Peyer's patch (tissue), 4 donors: ENCODE data around the gene DSTYK. TPM values are rescaled to one million over a fixed set of nuclear protein-coding genes. Genes with fewer than 3 reads are reported as not detected.

Experiments
- DNase-seq, 3 donors: peaks; one replicate each; pipeline ENCODE4 v3.0.0-alpha.2; 2017 to 2019
- H3K27ac ChIP-seq, 4 donors: fragments of 200-600 bp; sonication (generic); one replicate each; pipeline ENCODE4 v1.5.1; 2016 to 2019
- H3K27me3 ChIP-seq, 2 donors: fragments of 200-600 bp; sonication (generic); one replicate each; pipeline ENCODE4 v1.5.1; 2019
- H3K36me3 ChIP-seq, 3 donors: fragments of 200-600 bp; sonication (generic); one replicate each; pipeline ENCODE4 v1.5.1; 2016 to 2019
- H3K4me1 ChIP-seq, 4 donors: fragments of 200-600 bp; sonication (generic); one replicate each; pipeline ENCODE4 v1.5.1; 2016 to 2019
- H3K4me3 ChIP-seq, 4 donors: fragments of 200-600 bp; sonication (generic); 1 replicate in 3 of 4; 2 replicates in 1 of 4; pipeline ENCODE4 v1.5.1; 2016 to 2019; ENCODE audit warnings: mild to moderate bottlenecking in 1 of 4
- H3K9me3 ChIP-seq, 4 donors: fragments of 200-600 bp; sonication (generic); one replicate each; pipeline ENCODE4 v1.5.1; 2016 to 2019; ENCODE audit warnings: mild to moderate bottlenecking in 1 of 4
- POLR2A ChIP-seq, 2 donors: fragments of 450-650 bp; IDR thresholded peaks; one replicate each; pipeline ENCODE4 v1.5.1; 2017; ENCODE audit warnings: antibody characterized with exemption in 2 of 2, mild to moderate bottlenecking in 2 of 2, moderate library complexity in 2 of 2
- total RNA-seq, 4 donors: library from RNA; depleted of rRNA; stranded (reverse); fragments of >200 nt; gene quantifications; one replicate each; pipeline ENCODE4 v1.1.0, GENCODE V29; 2016
- TF ChIP-seq, protein P1 (sequence below), 6 experiments: fragments of 450-650 bp in 4 of 6; fragments of 200-600 bp in 2 of 6; sonication (generic) in 1 of 6; IDR thresholded peaks; one replicate each; pipeline ENCODE4 v1.5.1; 2017 to 2019; ENCODE audit warnings: antibody characterized with exemption in 6 of 6, mild to moderate bottlenecking in 3 of 6, moderate library complexity in 1 of 6

Gene DSTYK
- total RNA-seq, 4 donors from 2014 or later, result 3.5 to 11.6 (median 6.8) TPM

DNA sequence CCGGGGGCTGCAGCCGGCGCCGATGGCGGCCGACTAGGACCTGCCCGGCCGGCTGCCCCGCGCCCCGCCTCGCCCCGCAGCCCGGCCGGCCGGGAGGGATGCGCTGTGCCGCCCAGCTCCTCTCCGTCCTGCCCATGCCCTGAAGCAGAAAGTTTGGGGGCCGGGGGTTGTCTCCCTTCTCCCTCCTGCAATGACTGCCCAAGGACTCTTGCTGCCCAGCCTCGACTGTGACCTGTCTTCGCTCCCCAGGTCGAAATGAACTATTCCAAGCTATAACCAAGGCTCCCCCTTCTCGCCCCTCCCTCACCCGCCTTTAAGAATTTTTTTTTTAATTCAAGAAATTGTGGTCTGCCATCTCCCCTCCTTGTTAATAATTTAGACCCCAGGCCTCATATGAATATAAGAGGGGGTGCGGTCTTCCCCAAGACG lies 16.6 kb upstream of the DSTYK start:
- peaks cover 0 to 8% of the 10 kb centered on the region in 2 donors for H3K27me3 ChIP-seq
- H3K36me3 ChIP-seq, result no peaks in the 10 kb centered on the region
- H3K27ac ChIP-seq, result peak overlapping the region in 2 of 4 donors; percentile 35 to 59
- H3K4me3 ChIP-seq, result peak overlapping the region; percentile 44 to 64 (median 61)
- H3K4me1 ChIP-seq, result peaks cover 0 to 30% (median 7%) of the 10 kb centered on the region in 4 donors
- peak in 2 of 3 donors; percentile 21 to 49 for DNase-seq
- H3K9me3 ChIP-seq, result no peaks in the 10 kb centered on the region
- TF ChIP-seq, protein P1, sequence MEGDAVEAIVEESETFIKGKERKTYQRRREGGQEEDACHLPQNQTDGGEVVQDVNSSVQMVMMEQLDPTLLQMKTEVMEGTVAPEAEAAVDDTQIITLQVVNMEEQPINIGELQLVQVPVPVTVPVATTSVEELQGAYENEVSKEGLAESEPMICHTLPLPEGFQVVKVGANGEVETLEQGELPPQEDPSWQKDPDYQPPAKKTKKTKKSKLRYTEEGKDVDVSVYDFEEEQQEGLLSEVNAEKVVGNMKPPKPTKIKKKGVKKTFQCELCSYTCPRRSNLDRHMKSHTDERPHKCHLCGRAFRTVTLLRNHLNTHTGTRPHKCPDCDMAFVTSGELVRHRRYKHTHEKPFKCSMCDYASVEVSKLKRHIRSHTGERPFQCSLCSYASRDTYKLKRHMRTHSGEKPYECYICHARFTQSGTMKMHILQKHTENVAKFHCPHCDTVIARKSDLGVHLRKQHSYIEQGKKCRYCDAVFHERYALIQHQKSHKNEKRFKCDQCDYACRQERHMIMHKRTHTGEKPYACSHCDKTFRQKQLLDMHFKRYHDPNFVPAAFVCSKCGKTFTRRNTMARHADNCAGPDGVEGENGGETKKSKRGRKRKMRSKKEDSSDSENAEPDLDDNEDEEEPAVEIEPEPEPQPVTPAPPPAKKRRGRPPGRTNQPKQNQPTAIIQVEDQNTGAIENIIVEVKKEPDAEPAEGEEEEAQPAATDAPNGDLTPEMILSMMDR (IDR thresholded peaks at IDR 0.05), result no peak
- no peak for TF ChIP-seq POLR2A (IDR thresholded peaks at IDR 0.05)

DNA sequence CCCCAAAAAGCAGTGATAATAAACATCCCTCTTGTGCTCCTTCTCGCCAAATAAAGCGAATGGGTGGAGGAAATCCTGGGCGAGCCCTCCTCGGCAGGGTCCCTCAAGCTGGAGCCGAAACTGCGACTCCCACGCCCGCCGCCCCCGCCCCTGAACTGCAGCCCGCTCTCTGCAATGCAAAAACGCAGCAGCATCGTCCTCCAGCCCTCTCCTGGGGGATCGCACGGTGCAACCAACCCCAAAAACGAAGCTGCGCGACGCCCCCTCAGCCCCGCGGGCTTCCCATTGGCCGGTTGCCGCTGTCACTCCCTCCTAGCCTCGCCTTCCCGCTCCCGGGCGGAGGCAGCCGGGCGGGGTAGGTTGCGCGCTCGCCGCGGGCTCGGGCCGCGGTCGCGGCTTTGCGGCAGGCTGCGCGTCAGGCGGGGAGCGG lies 16.1 kb upstream of the DSTYK start, which contains the start of gene TMCC2:
TMCC2 (plus strand) TSS at position 363 of the 430 bp plus-strand sequence. CDS start 619 bp downstream, outside the sequence.
- Histone ChIP-seq H3K27ac (peak within 1 kb of the TSS in 2 of 4 donors; percentile 35 to 59), H3K27me3 (peaks cover 0 to 8% of the 10 kb centered on the region in 2 donors), H3K4me1 (peaks cover 0 to 30% (median 7%) of the 10 kb centered on the region in 4 donors), H3K36me3 (no peaks in the 10 kb centered on the region), H3K9me3 (no peaks in the 10 kb centered on the region), H3K4me3 (peak within 1 kb of the TSS; percentile 44 to 64 (median 61))
- DNase-seq, result peak; percentile 78 to 92 (median 82)
- TF ChIP-seq, protein P1 (IDR thresholded peaks at IDR 0.05), result no peak
- no peak for TF ChIP-seq POLR2A (IDR thresholded peaks at IDR 0.05)

DNA sequence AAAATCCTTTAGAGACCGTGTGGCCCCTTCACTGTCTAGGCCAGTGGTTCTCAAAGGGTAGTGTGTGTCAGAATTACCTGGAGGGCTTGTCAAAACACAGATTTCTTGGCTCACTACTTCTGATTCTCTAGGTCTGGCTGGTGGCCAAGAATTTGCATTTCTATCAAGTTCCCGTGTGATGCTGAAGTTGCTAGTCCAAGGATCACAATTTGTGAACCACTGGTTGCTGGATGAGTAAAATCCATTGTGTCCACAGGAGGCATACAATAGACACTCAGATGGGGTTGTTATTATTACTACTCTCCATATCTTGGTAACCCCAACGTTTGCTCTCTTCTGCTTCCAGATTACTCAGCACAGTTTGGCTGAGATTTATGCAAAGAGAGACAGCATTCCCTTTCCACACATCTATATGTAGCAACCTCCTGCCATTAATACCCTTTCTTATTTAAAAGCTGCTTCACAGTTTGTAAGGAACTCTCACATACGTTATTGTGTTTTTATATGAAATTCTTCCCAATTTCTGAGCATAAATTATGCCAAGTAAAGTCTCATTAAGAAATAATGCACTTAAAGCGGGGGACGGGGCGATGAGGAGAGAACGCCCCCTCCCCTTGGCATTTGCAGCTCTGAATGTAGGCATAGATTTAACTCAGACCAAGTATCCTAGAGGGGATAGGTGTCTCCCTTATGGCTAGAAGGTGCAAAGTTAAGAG lies 15.5 kb upstream of the DSTYK start:
- peak overlapping the region; percentile 44 to 64 (median 61) for H3K4me3 ChIP-seq
- peak overlapping the region in 2 of 4 donors; percentile 35 to 42 for H3K27ac ChIP-seq
- H3K9me3 ChIP-seq, result no peaks in the 10 kb centered on the region
- H3K4me1 ChIP-seq, result peaks cover 0 to 30% (median 7%) of the 10 kb centered on the region in 4 donors
- H3K36me3 ChIP-seq, result no peaks in the 10 kb centered on the region
- TF ChIP-seq, protein P1 (IDR thresholded peaks at IDR 0.05), result no peak
- no peak for TF ChIP-seq POLR2A (IDR thresholded peaks at IDR 0.05)
- no peak for DNase-seq
- H3K27me3 ChIP-seq, result peaks cover 0 to 8% of the 10 kb centered on the region in 2 donors

DNA sequence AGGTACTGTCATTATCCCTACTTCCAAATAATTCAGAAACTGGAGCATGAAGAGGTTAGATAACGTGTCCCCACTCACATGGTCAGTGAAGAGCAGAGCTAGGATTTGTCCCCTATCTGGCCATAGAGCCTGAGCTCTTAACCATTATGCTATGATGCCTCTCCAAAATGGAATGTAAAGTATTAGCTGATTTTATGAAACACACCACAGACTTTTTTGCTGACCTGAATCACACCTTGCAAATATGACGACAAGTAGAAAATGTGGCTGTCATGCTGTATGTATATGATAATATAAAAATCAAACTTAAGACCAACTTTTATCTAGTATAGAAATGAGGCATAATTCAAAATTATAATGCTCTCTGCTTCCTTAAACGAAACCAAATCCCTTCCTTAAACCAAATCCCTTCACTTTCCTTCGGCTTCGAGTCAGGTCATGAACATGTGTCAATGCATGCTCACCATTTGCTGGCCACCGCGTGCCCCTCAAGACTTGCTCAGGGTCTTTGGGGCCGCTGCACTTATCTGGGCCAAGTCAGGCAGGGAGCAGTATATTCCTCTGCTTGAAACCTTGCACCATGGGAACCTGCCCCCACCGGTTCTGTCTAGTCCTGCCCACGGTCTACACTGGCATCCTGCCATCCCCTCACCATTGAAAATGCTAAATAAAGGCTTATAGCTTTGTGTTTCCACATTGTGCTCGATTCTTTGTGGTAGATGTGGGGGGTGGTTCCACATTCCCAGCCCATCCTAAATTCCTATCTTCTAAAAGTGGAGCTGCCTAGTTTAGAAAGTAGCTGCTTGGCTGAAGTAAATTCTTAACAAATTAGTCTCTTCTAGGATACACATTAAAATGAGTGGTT lies 14.6 kb upstream of the DSTYK start:
- H3K9me3 ChIP-seq, result no peaks in the 10 kb centered on the region
- peaks cover 0 to 30% (median 7%) of the 10 kb centered on the region in 4 donors for H3K4me1 ChIP-seq
- H3K27ac ChIP-seq, result no peak overlapping the region
- no peaks in the 10 kb centered on the region for H3K36me3 ChIP-seq
- no peak for DNase-seq
- no peak overlapping the region for H3K4me3 ChIP-seq
- H3K27me3 ChIP-seq, result peaks cover 0 to 8% of the 10 kb centered on the region in 2 donors
- TF ChIP-seq POLR2A (IDR thresholded peaks at IDR 0.05), result no peak
- TF ChIP-seq, protein P1 (IDR thresholded peaks at IDR 0.05), result no peak

DNA sequence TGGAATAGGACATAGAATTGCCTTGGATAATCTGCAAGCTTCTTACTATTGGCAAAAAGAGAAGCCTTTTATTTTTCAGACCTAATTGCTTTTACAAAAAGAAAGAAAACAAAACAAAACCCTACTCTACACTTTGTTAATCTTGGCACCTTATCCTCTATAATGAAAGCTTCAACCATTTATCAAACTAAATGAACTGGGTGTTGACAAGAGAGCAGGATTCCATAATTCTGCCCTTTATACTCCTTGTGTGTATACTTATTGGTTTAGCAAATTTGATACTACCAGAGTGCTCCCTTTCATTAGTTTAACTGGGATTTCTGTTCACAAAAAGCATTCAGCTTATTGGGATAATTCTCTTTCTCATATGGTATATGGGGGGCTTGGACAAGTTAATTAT lies 13.2 kb upstream of the DSTYK start:
- Histone ChIP-seq H3K9me3 (no peaks in the 10 kb centered on the region), H3K27me3 (peaks cover 0 to 8% of the 10 kb centered on the region in 2 donors), H3K27ac (no peak overlapping the region), H3K4me1 (peaks cover 0 to 26% (median 4%) of the 10 kb centered on the region in 4 donors), H3K36me3 (no peaks in the 10 kb centered on the region), H3K4me3 (no peak overlapping the region)
- DNase-seq, result no peak
- TF ChIP-seq, protein P1 (IDR thresholded peaks at IDR 0.05), result no peak
- TF ChIP-seq POLR2A (IDR thresholded peaks at IDR 0.05), result no peak
